ENCODE measurements around the gene NUDT14.

The NUDT14 gene

DNA sequence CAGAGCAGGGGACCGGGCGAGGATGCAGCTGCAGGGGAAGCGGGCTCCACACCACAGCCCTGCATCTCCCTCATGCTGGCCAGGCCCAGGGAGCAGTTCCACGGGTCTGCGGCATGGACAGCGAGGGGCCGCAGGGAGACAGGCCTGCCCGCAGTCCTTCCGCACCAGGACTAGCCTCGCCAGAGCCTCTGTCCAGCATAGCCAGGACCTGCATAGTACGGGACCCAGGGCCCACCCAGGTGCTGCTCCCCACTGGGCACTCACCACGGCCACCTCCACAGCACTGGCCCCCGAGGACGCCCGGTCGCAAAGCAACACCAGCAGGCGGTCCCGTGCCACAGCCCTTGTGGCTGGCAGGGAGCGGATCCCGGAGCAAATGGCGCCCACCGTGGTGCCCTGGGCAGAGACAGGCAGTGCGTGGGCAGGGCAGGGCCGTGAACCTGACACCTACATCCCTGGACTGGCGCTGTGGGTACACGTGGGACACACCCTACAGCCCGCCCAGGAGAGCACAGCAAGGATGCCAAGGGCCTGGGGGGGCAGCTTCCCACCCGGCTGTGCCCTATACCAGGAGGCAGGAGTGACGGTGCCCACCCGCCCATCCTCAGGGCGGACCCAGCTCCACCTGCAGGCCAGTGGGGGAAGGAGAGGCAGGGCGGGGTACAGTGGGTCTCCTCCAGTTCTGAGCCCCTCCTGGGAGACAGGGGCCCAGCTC is 36.3 kb downstream of the NUDT14 start:
- no peak for DNase-seq

DNA sequence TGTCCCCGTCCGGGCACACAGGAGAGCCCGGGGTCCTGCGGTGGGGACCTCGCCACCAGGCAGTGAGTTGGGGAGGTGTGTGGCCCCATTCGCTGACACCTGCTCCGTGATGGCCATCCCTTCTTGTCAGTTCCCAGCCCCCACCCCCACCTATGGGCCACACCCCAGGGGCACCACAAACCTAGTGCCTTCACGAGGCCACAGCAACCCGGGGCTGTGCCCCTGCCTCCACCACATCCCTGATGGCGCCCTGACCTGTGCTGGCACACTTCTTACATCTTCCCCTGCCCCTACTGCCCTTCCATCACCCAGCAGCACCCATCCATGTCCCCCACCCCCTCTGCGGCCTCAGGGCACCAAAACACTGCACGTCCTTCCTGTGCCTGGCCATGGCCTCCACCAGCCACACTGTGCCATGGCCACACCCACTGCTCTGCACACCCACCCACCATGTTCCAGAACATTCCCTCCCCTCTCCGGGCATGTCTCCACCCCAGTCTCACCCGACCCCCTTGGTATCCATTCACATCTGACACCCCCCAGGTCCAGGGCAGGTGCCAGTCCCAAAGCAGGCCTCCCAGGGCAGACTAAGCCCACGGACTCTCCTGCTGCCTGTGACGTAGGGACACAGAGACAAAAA is 37.0 kb downstream of the NUDT14 start:
- no peak for DNase-seq

DNA sequence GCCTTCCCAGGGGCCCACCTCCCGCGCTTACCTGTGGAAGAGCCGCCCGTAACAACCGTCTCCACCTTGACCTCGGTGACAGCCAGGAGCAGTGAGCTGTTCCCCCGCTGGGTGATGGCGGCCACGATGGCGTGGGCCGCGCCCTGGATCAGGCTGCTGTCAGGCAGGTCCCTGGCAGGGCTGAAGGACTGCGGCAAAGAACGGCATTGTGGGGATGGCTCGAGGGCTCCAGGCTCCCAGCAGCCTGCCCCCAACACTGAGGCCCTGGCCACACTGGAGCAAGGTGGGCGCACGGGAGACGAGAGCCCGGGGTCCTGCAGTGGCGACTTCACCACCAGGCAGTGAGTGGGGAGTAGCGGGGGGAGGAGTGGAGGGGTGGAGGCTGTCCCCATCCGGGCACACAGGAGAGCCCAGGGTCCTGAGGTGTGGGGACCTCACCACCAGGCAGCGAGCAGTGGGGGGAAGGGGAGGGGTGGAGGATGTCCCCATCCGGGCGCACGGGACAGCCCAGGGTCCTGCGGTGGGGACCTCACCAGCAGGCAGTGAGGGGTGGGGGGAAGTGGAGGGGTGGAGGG is 37.6 kb downstream of the NUDT14 start:
- DNase-seq, result no peak

DNA sequence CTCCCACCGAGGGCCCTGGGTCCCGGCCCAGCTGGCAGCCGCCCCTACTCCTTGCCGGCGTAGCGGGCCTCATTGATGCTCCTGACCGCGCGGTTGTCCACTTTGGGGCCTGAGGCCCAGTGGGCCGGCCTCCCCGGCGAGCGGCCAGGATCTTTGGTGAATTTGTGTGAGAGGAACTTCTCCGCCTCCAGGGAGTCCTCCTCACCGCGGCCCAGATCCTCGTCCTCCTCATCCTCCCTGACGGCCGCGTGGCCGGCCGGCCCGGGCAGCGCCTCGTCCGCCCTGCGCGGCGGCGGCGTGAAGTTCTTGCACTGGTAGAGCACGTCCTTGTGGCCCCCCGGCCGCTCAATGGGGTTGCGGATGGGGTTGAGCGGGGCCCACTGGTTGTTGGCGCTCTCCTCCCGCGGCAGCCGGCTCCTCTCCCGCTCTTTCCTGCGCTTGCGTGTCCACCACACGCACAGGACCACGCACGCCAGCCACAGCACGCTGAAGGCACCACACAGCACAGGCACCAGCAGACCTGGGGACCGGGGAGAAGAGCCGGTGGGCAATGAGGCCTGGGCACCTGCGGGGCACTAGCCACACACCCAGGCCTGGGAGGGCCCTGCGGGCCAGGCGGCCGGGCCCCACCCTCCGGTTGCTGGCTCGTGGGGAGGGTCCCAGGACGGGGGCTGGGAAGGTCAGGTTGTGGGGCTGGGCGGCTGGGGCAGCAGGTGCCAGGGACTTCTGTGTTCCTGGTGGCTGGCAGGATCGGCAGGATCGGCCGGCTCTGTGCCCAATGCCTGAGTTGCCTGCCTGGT is 38.3 kb downstream of the NUDT14 start:
- DNase-seq, result no peak

DNA sequence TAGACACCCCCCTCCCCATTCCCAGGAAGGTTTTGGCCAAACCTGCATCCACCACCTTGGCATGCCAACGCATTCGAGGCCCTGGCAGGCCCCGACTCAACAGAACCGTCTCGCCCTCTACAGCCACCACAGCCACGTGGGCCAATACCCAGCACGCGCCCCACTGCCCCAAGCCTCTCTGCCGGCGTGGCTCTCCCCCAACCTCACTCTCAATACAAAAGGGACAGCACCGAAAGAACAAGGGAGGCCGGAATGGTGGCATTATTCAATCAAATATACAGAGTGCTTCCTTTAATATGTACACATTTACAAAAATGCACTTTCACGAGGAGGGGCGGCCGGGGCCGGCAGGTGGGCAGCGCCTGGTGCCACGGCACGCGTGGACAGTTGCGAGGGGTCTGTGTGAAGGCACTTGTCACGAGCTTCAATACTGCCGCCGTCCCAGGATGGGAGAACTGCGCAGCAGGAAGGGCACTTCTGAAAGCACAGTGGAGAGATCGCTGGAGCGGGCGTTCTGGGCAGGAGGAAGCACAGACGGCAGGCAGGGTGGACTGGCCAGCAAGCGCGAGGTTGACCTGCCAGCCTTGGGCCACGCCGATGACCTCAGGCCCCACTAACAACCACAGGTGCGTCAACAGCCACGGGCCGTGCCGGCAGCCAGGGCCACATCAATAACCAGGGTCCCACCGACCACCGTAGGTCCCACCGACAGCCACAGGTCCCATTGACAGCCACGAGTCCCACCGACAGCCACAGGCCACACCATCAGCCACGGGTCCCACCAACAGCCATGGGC is 39.4 kb downstream of the NUDT14 start:
- no peak for DNase-seq

DNA sequence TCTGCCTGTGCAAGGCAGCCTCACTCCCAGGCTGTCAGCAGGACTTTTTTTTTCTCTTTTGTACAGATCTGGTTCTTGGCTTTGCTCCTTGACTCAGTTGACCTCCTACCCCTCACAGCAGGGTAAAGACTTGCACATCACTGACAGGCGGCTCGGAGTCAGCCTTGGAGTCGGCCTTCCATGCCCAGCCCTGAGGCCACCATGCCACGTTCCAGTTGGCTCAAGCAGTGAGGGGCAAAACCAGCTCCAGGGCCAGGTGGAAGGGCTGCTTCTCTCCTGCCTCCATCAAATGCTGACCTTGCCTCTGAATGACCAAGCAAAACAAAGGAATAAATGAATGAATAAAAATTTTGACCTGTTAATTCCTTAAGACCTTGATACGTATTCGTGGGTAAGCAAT is 40.1 kb downstream of the NUDT14 start:
- no peak for DNase-seq

DNA sequence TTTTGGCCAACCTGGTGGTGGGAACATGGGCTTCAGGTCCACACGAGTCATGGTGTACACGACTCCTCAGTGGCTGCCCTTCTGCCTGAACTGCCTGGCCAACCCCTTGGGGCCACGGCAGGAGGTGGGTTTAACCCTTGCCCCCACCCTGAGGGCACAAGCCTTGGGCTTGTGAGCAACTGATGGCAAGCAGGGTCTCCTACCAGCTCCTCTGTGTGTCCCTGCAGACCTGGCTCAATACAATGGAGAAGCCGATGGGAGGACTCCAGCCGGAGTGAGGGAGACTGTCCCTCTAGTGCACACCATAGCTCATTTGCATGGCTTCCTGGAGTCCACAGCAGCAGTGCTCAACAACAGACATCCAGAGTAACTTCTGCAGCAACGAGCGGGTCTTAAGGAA is 40.5 kb downstream of the NUDT14 start:
- no peak for DNase-seq

DNA sequence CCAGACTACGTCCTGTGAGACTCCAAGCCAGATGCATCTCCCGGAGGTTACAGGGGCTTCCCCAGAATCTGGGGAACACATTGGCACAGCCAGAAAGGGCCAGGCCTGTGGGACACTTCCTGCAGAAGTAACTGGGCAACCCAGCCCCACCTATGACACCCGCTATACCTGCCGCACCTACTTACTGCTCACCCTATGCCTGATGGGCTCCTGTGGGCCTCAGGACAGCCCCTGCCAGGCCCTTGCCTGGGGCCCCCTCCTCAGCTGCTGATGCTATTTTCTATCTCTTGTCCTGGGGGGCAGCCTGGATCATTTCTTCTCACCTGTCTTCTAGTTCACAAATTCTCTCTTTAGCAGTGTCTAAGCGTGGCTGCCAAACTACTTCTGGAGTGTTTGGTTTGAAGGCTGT is 41.3 kb downstream of the NUDT14 start:
- no peak for DNase-seq

DNA sequence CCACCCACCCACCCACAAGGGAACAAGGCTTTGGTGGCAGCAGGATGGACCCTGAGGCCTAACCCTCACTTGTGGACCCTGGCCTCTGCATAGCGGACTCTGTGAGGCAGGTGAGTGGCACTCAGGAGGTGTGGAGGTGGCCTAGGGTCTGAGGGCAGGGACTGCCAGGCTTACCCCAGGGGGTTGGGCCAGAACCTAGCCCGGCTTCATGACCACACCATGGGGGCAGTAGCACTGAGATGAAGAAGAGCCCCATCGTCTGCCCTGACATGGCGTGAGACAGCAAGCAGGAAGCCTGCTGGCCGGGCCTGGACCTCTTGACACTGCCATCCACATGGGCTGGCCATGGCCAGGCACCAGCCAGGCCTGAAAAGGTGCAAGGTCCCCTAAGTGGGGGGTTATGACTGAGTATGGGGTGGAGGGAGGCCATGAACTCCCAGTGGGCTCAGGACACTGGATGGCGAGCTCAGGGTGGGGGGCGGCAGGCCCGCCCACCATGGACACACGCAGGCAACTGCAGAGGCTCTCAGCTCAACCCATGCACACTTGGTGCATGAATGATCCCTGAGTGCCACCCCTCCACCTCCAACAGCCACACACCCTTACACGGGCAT is 41.8 kb downstream of the NUDT14 start:
- no peak for DNase-seq

DNA sequence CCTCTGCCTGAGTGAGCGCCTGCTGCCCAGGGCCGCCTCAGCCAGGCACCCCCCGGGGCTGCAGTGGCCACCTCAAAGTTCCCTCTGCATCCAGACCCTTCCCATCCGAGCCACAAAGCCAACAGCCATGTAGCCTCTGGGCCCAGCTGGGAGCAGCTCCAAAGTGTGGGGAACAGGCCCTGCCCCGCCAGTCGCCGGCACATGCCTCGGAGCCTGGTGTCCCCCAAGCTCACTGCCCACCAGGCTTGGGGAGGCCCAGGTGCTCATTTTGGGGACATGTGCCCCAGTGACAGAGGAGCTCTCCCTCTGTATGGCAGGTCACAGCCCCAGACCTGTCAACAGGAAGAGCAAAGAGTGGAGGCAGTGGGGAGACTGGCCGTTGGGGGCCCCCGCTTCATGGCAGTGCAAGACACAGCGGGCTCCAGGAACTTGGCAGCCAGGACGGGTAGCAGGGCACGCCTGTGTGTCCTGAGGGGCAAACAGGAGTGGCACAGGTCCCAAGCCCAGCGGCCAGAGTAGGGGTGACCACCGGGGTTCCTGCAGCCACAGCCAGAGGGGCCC is 42.5 kb downstream of the NUDT14 start:
- DNase-seq, result no peak

DNA sequence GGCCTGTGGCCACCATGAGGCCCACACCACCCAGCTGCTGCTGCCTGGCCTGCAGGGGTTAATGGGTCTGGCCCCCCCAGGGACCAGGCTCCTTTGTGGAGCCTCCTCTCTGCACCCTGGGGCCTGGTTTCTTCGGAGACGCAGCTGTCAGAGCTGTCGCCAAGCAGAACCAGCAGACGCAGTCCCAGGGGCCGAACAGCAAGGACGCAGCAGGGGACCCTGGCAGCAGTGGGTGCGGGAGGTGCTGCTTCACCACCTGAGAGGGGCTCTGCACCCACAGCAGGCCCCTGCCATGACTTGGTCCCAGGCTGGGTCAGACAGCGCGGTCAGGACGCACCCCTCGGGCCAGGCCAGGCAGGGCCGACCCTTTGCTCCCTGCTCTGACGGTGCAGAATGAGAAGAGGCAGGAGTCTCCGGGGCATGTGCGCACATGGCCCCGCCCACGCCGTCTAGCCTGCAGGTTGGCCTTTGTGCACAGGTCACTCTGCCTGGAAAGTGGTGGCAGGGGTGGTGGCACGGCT is 43.0 kb downstream of the NUDT14 start:
- DNase-seq, result no peak

DNA sequence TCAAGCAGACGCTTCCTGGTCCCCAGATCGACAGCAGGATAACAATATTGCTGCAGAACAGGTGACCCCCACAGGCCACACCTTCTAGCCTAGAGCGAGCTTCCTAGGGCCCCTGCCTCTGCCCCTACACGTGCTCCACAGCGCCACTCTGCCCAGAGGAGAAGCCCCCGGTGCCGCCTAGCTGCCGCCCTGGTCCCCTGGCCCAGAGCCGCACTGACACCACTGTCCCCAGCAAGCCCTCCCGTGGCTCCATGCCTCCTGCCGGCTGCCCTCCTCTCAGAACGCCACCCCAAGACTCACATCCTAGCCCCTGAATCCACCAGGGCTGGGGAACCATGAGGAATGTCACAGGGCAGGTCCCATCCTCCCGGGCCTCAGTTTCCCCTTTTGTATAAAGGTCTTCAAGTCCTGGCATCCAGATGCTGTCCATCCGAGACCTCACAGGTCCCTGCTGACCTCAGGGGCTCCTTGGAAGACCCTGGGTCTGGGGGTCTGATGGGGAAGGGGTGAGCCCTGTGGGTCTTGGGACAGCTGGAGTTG is 43.6 kb downstream of the NUDT14 start:
- no peak for DNase-seq

DNA sequence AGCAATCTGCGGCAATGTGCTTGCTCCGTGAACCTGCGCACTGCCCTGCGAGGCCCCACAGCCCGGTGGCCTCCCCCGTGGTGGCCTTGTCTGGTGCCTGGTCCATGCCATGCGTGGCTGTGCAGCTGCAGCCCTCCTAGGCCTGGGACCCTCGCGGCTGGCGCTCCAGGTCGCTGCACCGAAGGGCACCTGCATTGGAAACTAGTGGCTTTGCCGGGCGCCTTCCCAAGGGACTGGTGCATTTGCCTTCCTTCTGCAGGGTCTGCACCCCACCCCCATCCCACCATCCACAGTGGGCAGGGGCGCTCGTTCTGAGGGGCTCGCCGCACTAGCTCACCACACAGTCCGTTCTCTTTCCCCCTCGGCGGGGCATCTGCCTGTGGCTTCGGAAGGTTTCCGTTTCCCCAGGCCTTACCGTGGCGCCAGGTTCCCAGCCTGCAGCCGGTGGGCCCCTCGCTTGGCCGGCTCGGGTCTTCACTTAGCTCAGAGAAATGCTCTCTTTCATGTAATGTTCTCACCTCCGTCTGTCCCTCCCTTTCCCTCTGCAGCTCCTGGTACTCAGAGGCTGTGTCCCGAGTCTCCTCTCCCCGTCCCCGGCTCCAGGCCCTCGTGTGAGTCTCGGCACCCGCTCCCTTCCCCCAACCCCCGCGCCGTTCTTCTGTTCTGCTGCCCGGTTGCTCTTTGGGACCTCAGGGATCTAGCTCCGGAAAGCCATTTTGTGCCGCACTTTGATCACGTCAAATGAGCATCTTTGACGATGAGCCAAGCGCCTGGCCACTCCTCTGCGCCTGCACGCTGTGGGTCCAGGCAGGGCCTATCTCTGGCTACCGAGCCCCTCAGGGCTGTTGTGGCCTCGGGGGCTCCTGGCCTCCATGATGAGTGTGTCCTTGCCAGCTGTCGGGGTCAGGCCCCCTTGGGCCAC is 44.5 kb downstream of the NUDT14 start:
- no peak for DNase-seq

DNA sequence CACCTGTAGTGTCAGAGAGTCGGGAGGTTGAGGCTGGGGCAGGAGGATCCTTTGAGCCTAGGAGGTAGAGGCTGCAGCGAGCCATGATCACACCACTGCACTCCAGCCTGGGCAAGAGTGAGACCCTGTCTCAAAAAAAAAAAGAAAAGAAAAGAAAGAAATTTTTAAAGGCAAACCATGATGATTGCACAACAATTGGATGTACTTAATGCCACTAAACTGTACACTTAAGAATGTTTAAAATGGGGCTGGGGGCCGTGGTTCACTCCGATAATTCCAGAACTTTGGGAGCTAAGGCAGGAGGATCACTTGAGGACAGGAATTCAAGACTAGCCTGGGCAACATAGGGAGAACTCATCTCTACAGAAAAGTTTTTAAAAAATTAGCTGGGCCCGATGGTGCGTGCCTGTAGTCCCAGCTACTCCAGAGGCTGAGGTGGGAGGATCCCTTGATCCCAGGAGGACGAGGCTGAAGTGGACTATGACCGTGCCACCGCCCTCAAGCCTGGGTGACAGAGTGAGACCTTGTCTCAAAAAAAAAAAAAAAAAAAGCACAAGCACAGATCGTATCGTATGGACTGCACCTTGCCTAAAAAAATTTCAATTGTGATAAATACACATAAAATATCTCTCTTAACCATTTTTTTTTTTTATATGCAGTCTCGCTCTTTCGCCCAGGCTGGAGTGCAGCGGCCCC is 45.3 kb downstream of the NUDT14 start:
- no peak for DNase-seq

DNA sequence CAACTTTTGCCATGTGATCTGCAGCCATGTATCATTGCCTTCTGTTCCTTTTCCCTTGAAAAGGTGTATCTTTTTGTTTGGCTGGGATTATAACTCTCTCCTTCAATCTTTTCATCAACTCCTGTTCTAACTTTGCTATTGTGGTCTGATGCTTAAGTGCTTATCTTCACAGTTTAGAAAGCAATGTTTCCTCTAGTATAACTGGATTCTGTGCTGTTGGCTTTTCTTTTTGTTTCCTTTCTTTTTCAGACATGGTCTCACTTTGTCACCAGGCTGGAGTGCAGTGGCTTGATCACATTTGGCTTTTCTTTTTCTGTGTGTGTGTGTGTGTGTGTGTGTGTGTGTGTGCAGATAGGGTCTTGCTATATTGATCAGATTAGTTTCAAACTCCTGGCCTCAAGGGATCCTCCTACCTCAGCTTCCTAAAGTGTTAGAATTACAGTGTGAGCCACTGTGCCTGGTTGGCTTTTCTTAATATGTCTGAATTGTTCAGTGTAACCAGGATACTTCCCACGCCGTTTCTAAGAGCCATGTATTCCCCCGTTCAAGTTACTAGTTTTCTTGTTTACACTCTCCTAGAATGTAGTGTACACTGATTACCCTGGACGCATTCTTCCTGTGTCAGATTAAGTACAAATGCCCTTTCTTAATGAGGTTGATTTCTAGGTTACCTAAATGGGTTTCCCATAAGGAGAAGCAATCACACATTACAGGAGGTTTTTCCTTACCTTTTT is 48.0 kb downstream of the NUDT14 start:
- no peak for DNase-seq

DNA sequence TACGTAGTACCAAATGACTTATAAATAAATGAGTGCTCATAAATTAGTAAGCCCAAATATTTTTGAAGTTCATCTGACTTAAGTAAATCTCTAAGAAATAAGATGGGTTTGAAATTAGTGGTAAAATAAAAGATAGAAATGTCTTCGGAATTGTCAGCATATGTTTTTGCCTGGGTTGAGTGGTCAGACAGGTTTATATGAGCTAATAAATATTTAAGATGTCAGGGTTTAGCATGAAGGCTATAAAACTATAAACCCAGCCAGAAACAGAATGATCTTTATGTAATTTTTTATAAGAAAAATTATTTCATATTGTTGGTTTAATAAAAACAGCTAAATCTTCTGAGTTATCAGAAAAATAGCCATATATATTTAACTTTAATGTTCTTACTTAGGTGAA is 49.9 kb downstream of the NUDT14 start:
- DNase-seq, result no peak

DNA sequence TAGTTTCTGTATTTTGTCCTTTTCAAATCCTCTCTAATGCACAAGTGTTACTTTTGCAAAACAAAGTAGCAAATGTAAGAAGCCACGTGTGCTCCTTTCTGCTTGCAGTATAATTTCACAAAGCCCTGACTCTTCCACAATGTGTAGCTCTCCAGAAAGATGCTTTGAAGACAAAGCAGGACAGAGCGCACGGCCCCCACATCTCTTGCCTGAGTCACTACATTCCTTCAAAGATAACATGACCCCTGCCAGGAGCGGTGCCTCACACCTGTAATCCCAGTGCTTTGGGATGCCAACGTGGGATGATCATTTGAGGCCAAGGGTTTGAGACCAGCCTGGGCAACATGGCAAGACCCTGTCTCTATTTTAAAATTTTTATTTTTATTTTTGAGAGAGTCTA is 53.1 kb downstream of the NUDT14 start:
- DNase-seq, result no peak

DNA sequence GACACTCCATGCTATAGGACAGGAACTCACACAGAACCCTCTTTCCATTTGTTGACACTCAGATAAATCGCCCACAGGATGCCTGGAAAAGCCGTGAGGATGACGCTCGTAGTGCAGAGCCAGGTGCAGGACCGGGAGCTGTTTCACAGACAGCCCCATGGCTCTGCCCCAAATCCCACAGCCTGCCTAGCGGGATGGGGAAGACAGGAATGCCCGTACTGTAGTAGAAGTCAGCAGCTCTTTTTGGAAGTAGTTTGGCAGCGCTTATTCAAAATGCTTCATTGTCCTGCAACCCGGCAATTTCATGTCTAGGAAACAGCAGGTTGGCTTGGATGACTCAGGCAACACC is 54.2 kb downstream of the NUDT14 start:
- no peak for DNase-seq
